Neuronal stem cell (in vitro differentiated cells): ENCODE results near the gene THAP2.
A peak's percentile ranks its signal among the peaks of the same experiment; 100 is the strongest.

Experiments used
- DNase-seq: peaks from one replicate; pipeline ENCODE4 v3.0.0-alpha.2; 2013; ENCODE audit warnings: low spot score
- H2AFZ ChIP-seq: one replicate; pipeline ENCODE4 v1.6.1; 2013; ENCODE audit warnings: mild to moderate bottlenecking, low read length, inconsistent platforms
- H2AK5ac ChIP-seq: 2 replicates; pipeline ENCODE4 v1.6.1; 2013; ENCODE audit warnings: low read depth, mild to moderate bottlenecking, inconsistent platforms, low read length, moderate library complexity, mixed read lengths
- H2BK120ac ChIP-seq: 2 replicates; pipeline ENCODE4 v1.6.1; 2013; ENCODE audit warnings: low read depth, mild to moderate bottlenecking, inconsistent platforms, low read length, moderate library complexity, mixed read lengths
- H2BK12ac ChIP-seq: one replicate; pipeline ENCODE4 v1.6.1; 2013; ENCODE audit warnings: low read length, inconsistent platforms
- H2BK15ac ChIP-seq: 2 replicates; pipeline ENCODE4 v1.6.1; 2013; ENCODE audit warnings: mild to moderate bottlenecking, low read length, inconsistent platforms, mixed read lengths
- H2BK5ac ChIP-seq: one replicate; pipeline ENCODE4 v1.6.1; 2013; ENCODE audit warnings: inconsistent platforms, mild to moderate bottlenecking, low read length, moderate library complexity
- H3K14ac ChIP-seq: one replicate; pipeline ENCODE4 v1.6.1; 2013; ENCODE audit warnings: low read length, inconsistent platforms
- H3K18ac ChIP-seq: 2 replicates; pipeline ENCODE4 v1.6.1; 2013; ENCODE audit warnings: low read length, inconsistent platforms
- H3K23ac ChIP-seq: 2 replicates; pipeline ENCODE4 v1.6.1; 2013; ENCODE audit warnings: low read depth, mild to moderate bottlenecking, mixed read lengths, low read length, inconsistent platforms; ENCODE audit not compliant: poor library complexity
- H3K27ac ChIP-seq: replicated peaks from 3 replicates; pipeline ENCODE4 v1.5.1; 2013; ENCODE audit warnings: low read length, inconsistent platforms
- H3K27me3 ChIP-seq, 3 experiments: 2 replicates each; pipeline ENCODE4 v1.6.1; 2013; ENCODE audit warnings: low read length in 3 of 3, mild to moderate bottlenecking in 2 of 3, inconsistent platforms in 1 of 3, low read depth in 1 of 3, mixed read lengths in 1 of 3, moderate library complexity in 1 of 3; ENCODE audit not compliant: control insufficient read depth in 3 of 3, insufficient read depth in 3 of 3
- H3K36me3 ChIP-seq, 2 donors: replicated peaks in 1 of 2; 2 replicates each; pipeline ENCODE4 v1.6.1; 2013; ENCODE audit warnings: low read length in 2 of 2; ENCODE audit not compliant: control insufficient read depth in 2 of 2, insufficient read depth in 2 of 2
- H3K4ac ChIP-seq: 2 replicates; pipeline ENCODE4 v1.6.1; 2013; ENCODE audit warnings: inconsistent platforms, mild to moderate bottlenecking, low read length, moderate library complexity
- H3K4me1 ChIP-seq, 2 donors: 1 replicate in 1 of 2; 2 replicates in 1 of 2; pipeline ENCODE4 v1.6.1; 2013; ENCODE audit warnings: low read length in 2 of 2, low read depth in 1 of 2; ENCODE audit not compliant: control insufficient read depth in 2 of 2, insufficient read depth in 1 of 2
- H3K4me2 ChIP-seq: one replicate; pipeline ENCODE4 v1.6.1; 2013; ENCODE audit warnings: mild to moderate bottlenecking, low read length, inconsistent platforms; ENCODE audit not compliant: insufficient read depth, poor library complexity, severe bottlenecking
- H3K4me3 ChIP-seq, 2 donors: 2 replicates each; pipeline ENCODE4 v1.5.1; 2013; ENCODE audit warnings: low read length in 2 of 2, mild to moderate bottlenecking in 2 of 2, inconsistent platforms in 1 of 2, moderate library complexity in 1 of 2
- H3K79me1 ChIP-seq: one replicate; pipeline ENCODE4 v1.6.1; 2013; ENCODE audit warnings: low read depth, mild to moderate bottlenecking, inconsistent platforms, low read length, moderate library complexity
- H3K9ac ChIP-seq: one replicate; pipeline ENCODE4 v1.6.1; 2013; ENCODE audit warnings: mild to moderate bottlenecking, low read depth, low read length, inconsistent platforms; ENCODE audit not compliant: poor library complexity
- H3K9me3 ChIP-seq, 2 donors: replicated peaks in 1 of 2; 2 replicates each; pipeline versions ENCODE3 to v1.6.1; 2013; ENCODE audit warnings: low read length in 2 of 2, mild to moderate bottlenecking in 2 of 2, inconsistent platforms in 1 of 2, low read depth in 1 of 2, mixed read lengths in 1 of 2, moderate library complexity in 1 of 2; ENCODE audit not compliant: control insufficient read depth in 2 of 2, insufficient read depth in 1 of 2
- H4K8ac ChIP-seq: one replicate; pipeline ENCODE4 v1.6.1; 2013; ENCODE audit warnings: low read depth, mild to moderate bottlenecking, inconsistent platforms, low read length, moderate library complexity
- H4K91ac ChIP-seq: one replicate; pipeline ENCODE4 v1.6.1; 2013; ENCODE audit warnings: low read length, low read depth, mild to moderate bottlenecking, inconsistent platforms; ENCODE audit not compliant: poor library complexity
- WGBS, 2 donors: extraction: QIAGEN DNeasy Blood & Tissue Kit; methylation state at CpG; one replicate each; pipeline ENCODE4 v1.1.7; 2013; ENCODE audit warnings: missing lambda C conversion rate in 2 of 2, mixed read lengths in 1 of 2; ENCODE audit not compliant: insufficient read length in 2 of 2, insufficient replicate concordance in 1 of 2; ENCODE audit errors: extremely low coverage in 2 of 2; 5-methylcytosine and 5-hydroxymethylcytosine counted together

The THAP2 gene

DNA sequence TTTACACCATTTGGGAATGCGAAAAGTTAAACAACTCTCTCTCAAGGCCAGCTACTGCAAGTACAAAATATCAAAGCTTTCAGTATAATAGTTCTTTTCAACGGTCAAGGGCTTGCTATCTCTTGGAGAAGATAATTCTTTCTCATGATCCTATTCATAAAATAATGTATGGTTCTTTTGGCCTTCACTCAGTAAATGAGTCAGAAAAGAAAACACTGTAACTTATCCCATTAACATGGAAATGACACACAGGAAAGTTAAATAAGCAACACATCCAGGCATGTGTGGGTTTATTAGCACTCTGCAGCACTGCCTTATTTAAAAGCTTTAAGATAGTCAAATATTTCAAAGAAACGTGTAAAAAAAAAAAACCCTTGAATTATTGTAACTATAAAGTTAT is 37.3 kb upstream of the THAP2 start:
- no peak for DNase-seq
- no peak overlapping the region for H2BK15ac ChIP-seq
- H2BK5ac ChIP-seq = no peak overlapping the region
- H2AK5ac ChIP-seq = no peak overlapping the region
- H3K4ac ChIP-seq = no peak overlapping the region
- H3K27me3 ChIP-seq = no peaks in the 10 kb centered on the region
- H4K8ac ChIP-seq = no peak overlapping the region
- WGBS, 2 donors = no CpG with 5 or more reads among the region's 3 CpGs
- no peak overlapping the region for H3K18ac ChIP-seq
- no peak overlapping the region for H3K23ac ChIP-seq
- H2BK120ac ChIP-seq = no peak overlapping the region
- peaks cover 11 to 100% of the 10 kb centered on the region in 2 donors for H3K36me3 ChIP-seq
- H3K4me2 ChIP-seq = no peak overlapping the region
- H4K91ac ChIP-seq = no peak overlapping the region
- no peaks in the 10 kb centered on the region for H3K9me3 ChIP-seq
- no peak overlapping the region for H3K9ac ChIP-seq
- H3K27ac ChIP-seq = no peak overlapping the region
- no peaks in the 10 kb centered on the region for H3K4me1 ChIP-seq
- H3K79me1 ChIP-seq = no peaks in the 10 kb centered on the region
- no peak overlapping the region for H2AFZ ChIP-seq
- H3K4me3 ChIP-seq = no peak overlapping the region
- no peak overlapping the region for H3K14ac ChIP-seq
- H2BK12ac ChIP-seq = no peak overlapping the region

DNA sequence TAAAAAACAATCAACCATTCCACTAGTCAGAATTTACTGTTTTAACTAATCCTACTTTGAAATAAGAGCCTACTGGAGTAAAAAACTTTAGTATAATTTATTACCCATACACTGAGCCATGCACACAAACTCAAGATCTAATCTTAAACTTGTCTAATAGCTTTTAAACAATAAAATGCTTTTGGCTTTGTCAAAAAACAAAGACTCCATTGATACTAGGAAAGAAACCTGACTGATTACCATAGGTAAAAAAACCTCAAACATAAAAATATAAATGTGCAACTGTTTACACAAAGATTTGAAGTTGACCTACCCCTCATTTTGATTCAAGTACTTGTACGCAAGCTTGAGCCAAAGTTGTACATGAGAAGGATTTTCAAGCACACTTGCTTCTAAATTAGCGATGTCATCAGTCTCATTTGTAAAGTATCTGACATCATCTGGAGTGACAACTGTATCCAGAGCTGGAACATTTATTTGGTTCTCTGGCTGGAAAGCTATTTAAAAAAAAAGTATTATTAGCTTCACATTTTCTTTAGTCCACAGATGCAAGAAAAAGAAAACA is 36.6 kb upstream of the THAP2 start:
- Histone ChIP-seq H2BK15ac (no peak overlapping the region), H3K4me1 (no peaks in the 10 kb centered on the region), H3K4me2 (no peak overlapping the region), H3K4ac (no peak overlapping the region), H2BK5ac (no peak overlapping the region), H4K8ac (no peak overlapping the region), H2AFZ (no peak overlapping the region), H2BK120ac (no peak overlapping the region), H2AK5ac (no peak overlapping the region), H3K4me3 (no peak overlapping the region), H3K14ac (no peak overlapping the region), H3K9me3 (no peaks in the 10 kb centered on the region), H3K79me1 (no peaks in the 10 kb centered on the region), H3K36me3 (peaks cover 11 to 100% of the 10 kb centered on the region in 2 donors), H3K23ac (no peak overlapping the region), H3K9ac (no peak overlapping the region), H4K91ac (no peak overlapping the region), H3K27me3 (no peaks in the 10 kb centered on the region), H3K27ac (no peak overlapping the region), H3K18ac (no peak overlapping the region), H2BK12ac (no peak overlapping the region)
- no CpG with 5 or more reads among the region's 2 CpGs for WGBS, 2 donors
- DNase-seq = no peak

DNA sequence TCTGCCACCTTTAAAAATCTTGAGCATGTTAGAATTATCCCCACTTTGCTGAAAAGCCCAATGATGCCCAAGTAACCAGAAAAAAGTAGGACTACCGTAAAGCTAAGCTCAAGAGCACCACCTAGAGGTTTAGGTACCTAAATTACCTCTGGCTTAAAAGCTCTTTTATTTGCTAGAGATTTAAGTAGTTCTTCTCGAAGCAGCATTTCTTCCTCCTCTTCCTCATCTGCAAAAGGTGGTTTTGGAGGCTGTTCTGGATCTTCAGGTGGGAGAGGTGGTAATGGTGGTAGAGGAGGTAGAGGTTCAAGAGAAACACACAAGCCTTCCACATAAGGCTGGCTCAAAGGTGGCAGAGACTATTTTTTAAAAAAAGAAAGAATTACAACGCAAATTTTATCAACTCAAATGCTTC is 27.4 kb upstream of the THAP2 start:
- H3K9ac ChIP-seq = no peak overlapping the region
- no peak overlapping the region for H2BK12ac ChIP-seq
- H3K27ac ChIP-seq = no peak overlapping the region
- H2BK5ac ChIP-seq = no peak overlapping the region
- H3K27me3 ChIP-seq = no peaks in the 10 kb centered on the region
- no peak overlapping the region for H2BK120ac ChIP-seq
- peak; percentile 55 for DNase-seq
- H4K91ac ChIP-seq = no peak overlapping the region
- no peaks in the 10 kb centered on the region for H3K9me3 ChIP-seq
- no peak overlapping the region for H3K4me2 ChIP-seq
- no peak overlapping the region for H3K4me3 ChIP-seq
- H3K4me1 ChIP-seq = no peaks in the 10 kb centered on the region
- no peak overlapping the region for H3K18ac ChIP-seq
- no peak overlapping the region for H2BK15ac ChIP-seq
- H2AK5ac ChIP-seq = no peak overlapping the region
- no peak overlapping the region for H2AFZ ChIP-seq
- H4K8ac ChIP-seq = no peak overlapping the region
- H3K14ac ChIP-seq = no peak overlapping the region
- H3K36me3 ChIP-seq = peaks cover 15 to 100% of the 10 kb centered on the region in 2 donors
- no peaks in the 10 kb centered on the region for H3K79me1 ChIP-seq
- WGBS, 2 donors = no CpG with 5 or more reads among the region's 3 CpGs
- no peak overlapping the region for H3K23ac ChIP-seq
- H3K4ac ChIP-seq = no peak overlapping the region

DNA sequence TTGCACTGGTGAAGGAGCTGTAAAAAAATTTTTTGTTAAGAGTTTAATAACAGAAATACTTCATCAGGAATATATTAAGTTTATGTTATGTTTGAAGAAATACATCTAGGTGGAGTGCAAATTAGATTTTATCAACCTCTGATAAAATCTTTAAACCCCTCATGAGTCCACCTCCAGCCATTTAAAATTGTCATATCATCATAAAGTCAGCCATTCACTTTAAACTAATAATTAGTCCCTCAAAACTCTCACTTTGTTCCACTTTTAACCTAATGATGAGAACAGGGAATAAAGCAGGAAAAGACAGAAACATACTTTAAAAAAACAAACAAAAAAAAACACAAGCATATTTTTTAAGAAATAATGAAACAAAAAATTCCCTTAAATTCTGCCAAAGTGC is 25.6 kb upstream of the THAP2 start:
- no peak overlapping the region for H2BK5ac ChIP-seq
- H3K36me3 ChIP-seq = peaks cover 15 to 100% of the 10 kb centered on the region in 2 donors
- no peak overlapping the region for H2AK5ac ChIP-seq
- no peaks in the 10 kb centered on the region for H3K79me1 ChIP-seq
- H2BK120ac ChIP-seq = no peak overlapping the region
- H3K18ac ChIP-seq = no peak overlapping the region
- no peak overlapping the region for H3K23ac ChIP-seq
- H3K27ac ChIP-seq = no peak overlapping the region
- no peak overlapping the region for H3K4me2 ChIP-seq
- no peak for DNase-seq
- no peak overlapping the region for H2AFZ ChIP-seq
- no peak overlapping the region for H3K4ac ChIP-seq
- H3K4me3 ChIP-seq = no peak overlapping the region
- H4K8ac ChIP-seq = no peak overlapping the region
- H3K9ac ChIP-seq = no peak overlapping the region
- no peaks in the 10 kb centered on the region for H3K4me1 ChIP-seq
- H2BK12ac ChIP-seq = no peak overlapping the region
- no peaks in the 10 kb centered on the region for H3K27me3 ChIP-seq
- no peaks in the 10 kb centered on the region for H3K9me3 ChIP-seq
- no peak overlapping the region for H2BK15ac ChIP-seq
- no peak overlapping the region for H3K14ac ChIP-seq
- H4K91ac ChIP-seq = no peak overlapping the region
